ENCODE results near the gene ZBTB8B. TPM values are rescaled to one million over a fixed set of nuclear protein-coding genes. Genes with fewer than 3 reads are reported as not detected.

Gene ZBTB8B
- total RNA-seq (ENCODE audit: low replicate concordance), result 4.2 and 5.6 TPM in 2 replicates

DNA sequence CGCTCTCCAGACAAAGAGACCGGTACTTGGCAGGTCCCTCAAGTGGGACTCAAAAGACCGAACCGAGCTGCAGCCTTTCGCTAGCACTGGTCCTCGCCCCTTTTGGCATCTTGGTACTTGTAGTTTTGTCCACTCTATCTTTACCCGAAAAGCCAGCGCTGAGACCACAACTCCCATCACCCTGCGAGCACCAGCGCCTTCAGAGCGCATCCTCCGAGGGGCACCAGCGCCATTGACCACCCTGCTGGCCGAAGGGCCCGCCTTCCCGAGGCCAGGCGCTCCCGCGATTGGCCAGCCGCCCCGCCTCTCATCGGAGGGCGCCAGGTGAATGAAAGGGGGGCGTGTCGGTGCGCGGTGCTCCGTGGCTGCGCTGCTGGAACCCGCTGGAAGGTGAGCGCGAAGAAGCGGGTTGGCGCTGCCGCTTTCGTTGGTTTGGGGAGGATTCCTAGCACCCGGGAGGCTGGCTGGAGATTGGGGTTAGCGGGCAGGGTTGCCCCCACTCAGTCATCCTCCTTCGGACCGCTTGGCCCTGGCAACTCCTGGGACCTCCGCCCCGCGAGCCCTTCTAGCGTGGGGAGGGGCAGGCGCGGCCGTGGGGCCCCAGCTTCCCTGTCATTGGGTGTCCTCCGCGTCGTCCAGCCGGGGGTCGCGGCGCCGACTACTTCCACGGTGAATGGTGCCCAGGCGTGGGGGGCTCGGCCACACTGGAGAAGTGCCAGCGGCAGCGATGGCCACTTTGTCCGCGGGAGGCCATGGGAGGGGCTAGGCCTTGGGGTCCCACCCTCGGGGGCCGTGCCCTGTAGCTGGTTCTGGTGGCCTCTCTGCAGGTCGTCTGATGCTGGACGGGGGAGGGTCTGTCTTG, at the start of gene ZBTB8B:
TSS of gene ZBTB8B (plus strand) at position 357 of the 862 bp plus-strand sequence. CDS start 5,553 bp downstream, outside the sequence.
- no peaks in the 10 kb centered on the region for H3K9me3 ChIP-seq (ENCODE audit: low read depth)
- H2AFZ ChIP-seq (replicated peaks), result peak within 1 kb of the TSS; percentile 88
- H3K79me2 ChIP-seq (ENCODE audit: low read depth), result peaks cover 23% of the 10 kb centered on the region
- H3K4me2 ChIP-seq, result peak within 1 kb of the TSS; percentile 88
- H3K4me3 Mint-ChIP-seq, result peak within 1 kb of the TSS; percentile 97
- peak within 1 kb of the TSS; percentile 73 for H3K4me3 ChIP-seq
- no peaks in the 10 kb centered on the region for H3K36me3 Mint-ChIP-seq
- H3K27me3 ChIP-seq, result peaks cover 3% of the 10 kb centered on the region
- no peaks in the 10 kb centered on the region for H3F3A ChIP-seq (ENCODE audit: low read depth)
- no peaks in the 10 kb centered on the region for H3K9me3 Mint-ChIP-seq
- H3K27me3 Mint-ChIP-seq (ENCODE audit: insufficient read depth, low read depth), result peaks cover 6% of the 10 kb centered on the region
- TF ChIP-seq EZH2phosphoT487 (IDR thresholded peaks at IDR 0.05), result no peak
- no peak for TF ChIP-seq EZH2 (IDR thresholded peaks at IDR 0.05)
- TF ChIP-seq CTCF (IDR thresholded peaks at IDR 0.05), result no peak
- peak within 1 kb of the TSS; percentile 39 for H3K27ac Mint-ChIP-seq
- no peak within 1 kb of the TSS for H3K27ac ChIP-seq
- H3K36me3 ChIP-seq, result no peaks in the 10 kb centered on the region
- H3K4me1 Mint-ChIP-seq, result peaks cover 10% of the 10 kb centered on the region
- H4K20me1 ChIP-seq (ENCODE audit: low read depth), result no peaks in the 10 kb centered on the region
- peaks cover 8% of the 10 kb centered on the region for H3K4me1 ChIP-seq
- peak; percentile 98 for DNase-seq (ENCODE audit: low spot score)
- no peak within 1 kb of the TSS for H3K9ac ChIP-seq

DNA sequence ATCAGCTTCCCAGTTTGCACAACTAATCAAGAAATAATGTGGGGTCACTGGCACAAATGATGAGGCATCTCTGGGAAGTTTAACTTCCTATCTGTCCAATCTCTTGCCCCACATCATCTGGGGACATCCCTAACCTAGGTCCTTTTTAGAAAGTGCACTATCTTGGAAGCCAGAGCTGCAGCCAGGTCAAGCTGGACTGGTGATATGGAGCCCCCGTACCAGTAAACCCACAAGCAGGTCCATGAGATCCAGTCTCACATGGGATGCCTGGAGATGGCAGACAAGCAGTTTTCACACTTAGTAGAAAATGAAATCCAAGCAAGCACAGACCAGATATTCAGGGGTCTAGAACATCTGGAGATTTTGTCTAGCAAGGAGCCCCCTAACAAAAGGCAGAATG, 43.1 kb upstream of the ZBTB8B start:
- TF ChIP-seq EZH2 (IDR thresholded peaks at IDR 0.05) (no peak), EZH2phosphoT487 (IDR thresholded peaks at IDR 0.05) (no peak), CTCF (IDR thresholded peaks at IDR 0.05) (no peak)
- Histone ChIP-seq H3K27me3 (no peaks in the 10 kb centered on the region), H3K36me3 (peaks cover 5% of the 10 kb centered on the region), H3K4me2 (no peak overlapping the region), H3F3A (ENCODE audit: low read depth) (no peaks in the 10 kb centered on the region), H3K9ac (no peak overlapping the region), H4K20me1 (ENCODE audit: low read depth) (no peaks in the 10 kb centered on the region), H3K4me1 (no peaks in the 10 kb centered on the region), H3K9me3 (ENCODE audit: low read depth) (peaks cover 4% of the 10 kb centered on the region), H3K4me3 (no peak overlapping the region), H2AFZ (replicated peaks) (no peak overlapping the region), H3K79me2 (ENCODE audit: low read depth) (no peaks in the 10 kb centered on the region), H3K27ac (no peak overlapping the region)
- Mint-ChIP-seq H3K36me3 (no peaks in the 10 kb centered on the region), H3K27me3 (ENCODE audit: insufficient read depth, low read depth) (no peaks in the 10 kb centered on the region), H3K27ac (no peak overlapping the region), H3K4me3 (no peak overlapping the region), H3K9me3 (peaks cover 3% of the 10 kb centered on the region), H3K4me1 (peaks cover 7% of the 10 kb centered on the region)
- no peak for DNase-seq (ENCODE audit: low spot score)

- no peaks in the 10 kb centered on the region for H3K79me2 ChIP-seq (ENCODE audit: low read depth)
Measured at GRCh38 chr1:32426489-32427255, 38.2 kb upstream of the ZBTB8B start.

More at GRCh38 chr1:32426489-32427255, 38.2 kb upstream of the ZBTB8B start:
- Histone ChIP-seq H3K9ac (no peak overlapping the region), H2AFZ (replicated peaks) (no peak overlapping the region), H3K4me2 (no peak overlapping the region), H3K4me1 (no peaks in the 10 kb centered on the region), H3K36me3 (no peaks in the 10 kb centered on the region), H3K9me3 (ENCODE audit: low read depth) (no peaks in the 10 kb centered on the region), H3F3A (ENCODE audit: low read depth) (no peaks in the 10 kb centered on the region), H4K20me1 (ENCODE audit: low read depth) (no peaks in the 10 kb centered on the region), H3K27me3 (no peaks in the 10 kb centered on the region), H3K27ac (no peak overlapping the region), H3K4me3 (no peak overlapping the region)
- H3K4me3 Mint-ChIP-seq, result no peak overlapping the region
- no peak for TF ChIP-seq EZH2phosphoT487 (IDR thresholded peaks at IDR 0.05)
- no peak for TF ChIP-seq CTCF (IDR thresholded peaks at IDR 0.05)
- no peak for TF ChIP-seq EZH2 (IDR thresholded peaks at IDR 0.05)
- peaks cover 2% of the 10 kb centered on the region for H3K27me3 Mint-ChIP-seq (ENCODE audit: insufficient read depth, low read depth)
- DNase-seq (ENCODE audit: low spot score), result peak; percentile 28
- H3K4me1 Mint-ChIP-seq, result peaks cover 7% of the 10 kb centered on the region
- no peaks in the 10 kb centered on the region for H3K36me3 Mint-ChIP-seq
- peaks cover 3% of the 10 kb centered on the region for H3K9me3 Mint-ChIP-seq
- no peak overlapping the region for H3K27ac Mint-ChIP-seq

All from neural progenitor cell (in vitro differentiated cells).